CD1c-positive myeloid dendritic cell (primary cell): ENCODE results near the gene EYA4.

Experiments used
- DNase-seq: peaks from one replicate; pipeline ENCODE4 v3.0.0-alpha.2; 2016; ENCODE audit errors: extremely low spot score

The EYA4 gene

DNA sequence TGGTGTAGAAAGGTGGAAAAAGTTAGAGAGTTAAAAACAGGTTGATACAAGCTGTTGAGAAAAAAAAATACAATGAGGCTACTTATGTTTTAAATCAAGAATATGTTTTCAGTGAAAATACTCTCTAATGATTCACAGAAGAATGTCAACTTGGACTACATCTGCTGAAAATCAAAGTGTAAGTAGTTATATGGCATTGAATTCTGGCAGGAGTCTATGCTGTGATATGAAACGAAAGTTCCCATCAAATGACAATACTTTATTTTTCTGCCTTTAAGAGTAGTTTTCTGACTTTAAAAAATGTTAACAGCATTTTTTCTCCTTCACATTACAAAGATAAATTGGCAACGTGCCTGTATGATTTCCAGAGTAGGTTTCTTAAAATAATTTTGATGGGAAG lies 158.3 kb downstream of the EYA4 start:
- no peak for DNase-seq

DNA sequence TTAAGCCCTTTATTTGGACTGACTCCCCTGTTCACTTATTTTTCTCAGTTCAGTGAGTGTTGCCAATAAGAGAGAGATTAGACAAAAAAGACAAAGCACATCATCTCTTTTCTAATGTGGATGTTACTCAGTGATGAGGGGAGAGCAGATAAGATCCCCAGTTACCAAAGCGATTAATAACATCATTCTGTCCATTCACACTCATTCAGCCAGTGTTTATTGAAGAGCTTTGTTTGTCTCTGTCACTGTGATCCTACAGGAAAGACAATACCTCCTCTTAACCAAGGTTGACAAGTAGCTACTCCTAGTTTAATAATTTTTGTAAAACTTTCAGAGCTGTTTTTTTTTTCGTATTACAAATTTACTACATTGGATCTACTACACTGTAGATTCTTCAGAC lies 163.0 kb downstream of the EYA4 start:
- no peak for DNase-seq

DNA sequence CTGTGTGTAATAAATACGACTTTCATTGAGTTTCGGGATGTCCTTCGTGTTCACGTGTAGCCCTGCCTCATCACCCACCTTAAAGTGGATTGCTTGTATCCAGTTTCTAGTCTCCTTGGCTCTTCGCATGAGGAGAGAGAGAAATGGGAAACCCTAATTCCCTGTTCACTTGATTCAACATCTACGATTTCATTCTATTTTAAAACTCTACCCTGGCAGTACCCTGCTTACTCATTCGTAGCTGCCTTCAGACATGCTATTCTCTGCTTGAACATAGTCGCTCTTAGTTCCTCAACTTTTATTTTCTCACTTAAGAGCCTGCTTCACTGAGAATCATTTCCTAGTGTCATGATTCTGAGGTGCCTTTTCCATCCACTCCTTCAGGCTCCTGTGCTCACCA lies 163.6 kb downstream of the EYA4 start:
- DNase-seq, result no peak

DNA sequence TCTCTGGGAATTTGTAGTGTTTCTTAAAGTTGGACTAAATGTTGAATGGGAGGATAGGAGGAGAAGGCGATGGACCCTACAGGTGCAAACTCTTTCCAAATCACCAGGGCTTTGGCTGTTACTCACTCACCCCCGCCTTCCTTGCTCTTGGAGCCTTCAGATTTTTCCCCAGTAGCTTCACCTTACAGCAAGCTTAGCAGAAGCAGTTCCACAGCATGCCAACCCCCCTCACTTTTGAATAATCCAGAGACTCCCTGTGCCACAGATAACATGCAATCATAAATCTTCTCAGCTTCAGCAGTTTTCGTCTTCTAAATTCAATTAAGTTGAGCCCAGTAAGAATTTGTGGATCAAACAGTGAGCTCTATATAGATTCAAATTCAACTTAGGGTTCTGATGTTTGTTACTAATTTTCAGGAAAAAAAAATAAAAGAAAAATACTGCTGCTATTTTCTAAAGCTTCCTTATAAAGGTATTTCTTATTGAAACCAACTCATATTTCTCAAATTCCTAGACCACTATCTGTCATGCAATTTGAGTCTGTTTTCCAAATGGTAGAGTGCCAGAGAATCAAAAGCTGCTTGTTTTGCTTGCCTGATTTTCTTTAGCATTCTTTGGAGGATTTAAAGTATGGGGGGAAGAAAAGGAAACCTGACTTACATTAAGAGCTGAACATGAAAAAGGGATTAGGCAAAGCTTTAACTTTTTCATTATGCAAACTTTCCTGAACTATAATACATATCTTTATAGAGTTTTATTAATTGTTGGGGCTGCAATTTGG lies 166.4 kb downstream of the EYA4 start:
- DNase-seq, result no peak

DNA sequence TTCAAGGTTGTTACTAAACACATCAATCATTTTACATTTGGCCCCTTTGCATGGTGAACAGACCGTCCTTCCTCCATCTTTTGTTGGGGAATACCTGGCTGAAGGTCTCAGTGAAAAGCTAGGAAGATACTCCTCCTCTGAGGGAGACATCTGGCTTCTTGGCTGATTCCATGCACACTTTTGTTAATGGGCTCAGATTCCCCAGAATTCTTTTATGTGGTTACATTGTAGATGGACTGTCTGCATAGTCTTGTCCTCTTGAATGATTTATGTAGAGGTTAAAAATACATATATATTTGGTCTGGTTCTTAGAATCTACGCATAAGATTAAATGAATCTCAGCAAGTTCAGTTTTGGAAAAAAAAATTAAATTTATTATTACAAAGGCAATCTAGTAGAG lies 167.0 kb downstream of the EYA4 start:
- no peak for DNase-seq

DNA sequence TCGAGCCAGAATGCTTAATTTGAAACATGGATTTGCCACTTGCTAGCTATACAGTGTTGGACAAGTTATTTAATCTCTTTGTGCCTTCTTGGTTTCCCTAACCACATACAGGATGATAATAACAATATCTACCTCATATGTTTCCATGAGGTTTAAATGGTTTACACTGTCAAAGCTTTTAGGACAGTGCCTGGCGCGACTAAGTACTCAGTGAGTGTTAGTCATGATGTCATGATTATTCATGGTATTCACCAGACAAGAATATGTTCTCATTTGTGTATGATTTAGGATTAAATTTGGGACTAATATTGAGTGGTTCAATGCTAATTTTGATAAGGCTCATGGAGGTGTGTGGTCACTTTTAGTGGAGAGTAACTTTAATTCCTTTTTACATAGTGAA lies 167.4 kb downstream of the EYA4 start:
- DNase-seq, result no peak

DNA sequence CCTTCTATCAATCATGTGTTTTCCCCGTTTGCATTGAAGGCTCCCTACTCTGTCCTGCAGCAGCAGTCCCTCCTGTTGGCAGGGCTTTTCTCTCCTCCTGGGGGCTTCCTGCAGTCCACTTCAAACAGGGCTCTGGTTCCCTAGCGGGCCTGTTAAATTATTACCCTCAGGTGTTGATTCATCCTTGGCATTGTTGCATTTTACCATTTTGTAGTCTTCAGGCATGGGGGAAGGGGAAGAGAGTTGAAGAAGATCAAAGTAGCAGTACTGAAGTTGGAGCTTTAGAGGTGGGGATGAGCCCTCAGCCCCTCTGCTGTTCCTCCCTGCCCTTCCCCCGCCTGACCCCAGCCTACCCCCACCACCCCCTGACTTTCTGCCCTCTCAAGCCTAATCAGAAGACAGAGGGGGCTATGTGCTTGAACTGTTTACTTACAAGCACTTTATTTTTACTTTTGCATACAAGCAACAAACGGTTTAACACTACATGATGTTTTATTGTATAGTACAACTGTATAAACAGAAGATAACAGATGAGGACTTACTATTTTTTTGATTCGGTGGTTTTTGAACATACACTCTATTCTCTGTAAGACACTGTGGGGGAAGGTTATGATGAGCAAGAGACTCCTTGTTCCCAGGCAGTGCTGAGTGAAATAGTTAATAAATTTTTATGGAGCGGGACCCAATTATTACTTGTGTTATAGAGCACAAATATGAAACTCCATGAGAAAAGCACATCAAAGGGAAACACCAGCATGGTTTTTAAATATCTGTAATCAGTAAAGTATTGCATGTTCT lies 169.7 kb downstream of the EYA4 start:
- no peak for DNase-seq

DNA sequence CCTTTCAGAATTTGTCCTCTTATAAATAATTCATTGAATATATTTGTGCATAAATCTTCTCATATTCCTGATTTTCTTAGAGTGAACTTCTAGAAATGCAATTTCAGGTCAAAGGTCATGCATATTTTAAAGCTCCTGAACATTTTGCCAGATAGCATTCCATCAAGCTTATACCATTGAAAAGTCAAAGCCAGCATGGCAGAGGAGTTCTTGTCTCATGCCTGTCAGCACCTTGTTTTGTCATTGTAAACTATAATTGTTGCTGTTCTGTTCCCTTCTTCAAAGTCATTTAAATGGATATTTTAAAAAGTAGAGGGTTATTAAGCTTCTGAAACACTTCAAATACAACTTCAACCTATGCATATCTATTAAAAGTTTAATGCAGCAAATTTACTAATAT lies 170.6 kb downstream of the EYA4 start:
- no peak for DNase-seq

DNA sequence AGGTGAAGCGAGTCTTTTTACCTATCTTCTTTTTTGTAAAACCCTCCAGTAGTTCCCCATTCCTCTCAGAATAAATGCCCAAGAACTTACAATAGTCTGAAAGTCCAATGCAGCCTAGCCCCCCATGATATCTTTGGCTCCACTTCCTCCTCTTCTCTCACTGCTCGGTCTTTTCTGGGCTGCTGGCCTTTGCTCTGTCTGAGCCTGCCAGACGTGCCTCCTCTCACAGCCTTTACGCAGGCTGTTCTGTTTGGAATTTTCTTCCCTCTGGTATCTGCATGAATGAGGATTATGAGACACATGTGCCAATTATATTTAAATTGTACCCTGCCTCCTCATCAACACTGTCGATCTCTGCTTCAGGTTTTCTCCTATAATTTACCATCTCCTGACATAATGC lies 174.1 kb downstream of the EYA4 start:
- no peak for DNase-seq

DNA sequence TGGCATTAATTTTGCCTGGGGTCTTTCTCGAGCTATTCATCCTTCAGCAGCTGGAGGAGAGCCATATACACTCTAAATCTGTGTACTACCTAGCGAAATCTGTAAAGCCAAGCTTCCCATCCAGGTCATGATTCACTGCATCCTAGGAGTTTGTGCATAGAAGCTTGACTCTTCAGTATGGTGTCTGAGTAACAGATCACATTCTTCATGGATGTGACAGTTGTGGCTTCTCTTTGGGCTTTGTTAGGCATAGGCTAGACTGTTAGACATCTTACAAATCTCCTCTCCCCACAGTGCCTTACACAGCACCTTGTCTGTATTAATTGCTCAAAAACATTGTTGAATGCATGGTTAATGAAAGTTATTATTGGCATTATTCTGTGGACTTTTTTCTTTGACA lies 177.0 kb downstream of the EYA4 start:
- DNase-seq, result no peak

DNA sequence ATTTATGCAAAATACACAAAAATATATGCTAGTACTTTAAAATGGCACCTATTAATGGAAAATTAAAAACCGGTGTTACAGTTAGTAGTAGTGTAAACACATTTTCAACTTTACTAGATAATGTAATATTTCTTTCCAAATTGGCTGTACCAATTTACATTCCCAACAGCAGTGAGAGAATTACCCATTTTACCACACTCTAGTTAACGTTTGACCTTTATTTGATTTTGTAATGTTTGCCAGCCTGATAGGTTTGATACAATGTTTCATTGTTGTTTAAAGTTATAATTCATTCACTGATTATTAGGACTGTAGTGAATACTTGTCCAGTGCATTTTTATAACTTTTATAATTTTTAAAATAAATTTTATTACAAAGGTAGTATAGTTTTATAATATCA lies 182.1 kb downstream of the EYA4 start:
- no peak for DNase-seq

DNA sequence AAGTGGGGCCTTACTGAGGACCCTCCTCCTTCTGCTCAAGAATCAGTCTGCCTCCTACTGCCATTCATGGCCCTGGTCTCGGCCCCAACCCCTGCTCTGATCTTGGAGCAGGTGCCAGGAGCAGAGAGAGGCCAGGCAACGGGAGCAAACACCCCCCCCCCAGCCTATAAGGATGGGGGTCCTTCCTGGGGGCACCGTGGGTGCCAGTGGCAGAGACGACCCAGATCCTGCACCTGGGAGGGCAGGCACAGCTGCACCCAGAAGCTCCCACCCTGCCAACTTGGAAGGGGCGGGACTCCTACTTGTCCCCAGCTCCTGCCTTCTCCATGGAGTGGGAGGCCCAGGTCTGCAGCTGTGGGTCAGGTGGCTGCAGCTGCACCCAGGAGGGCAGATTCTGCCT lies 183.2 kb downstream of the EYA4 start:
- no peak for DNase-seq

DNA sequence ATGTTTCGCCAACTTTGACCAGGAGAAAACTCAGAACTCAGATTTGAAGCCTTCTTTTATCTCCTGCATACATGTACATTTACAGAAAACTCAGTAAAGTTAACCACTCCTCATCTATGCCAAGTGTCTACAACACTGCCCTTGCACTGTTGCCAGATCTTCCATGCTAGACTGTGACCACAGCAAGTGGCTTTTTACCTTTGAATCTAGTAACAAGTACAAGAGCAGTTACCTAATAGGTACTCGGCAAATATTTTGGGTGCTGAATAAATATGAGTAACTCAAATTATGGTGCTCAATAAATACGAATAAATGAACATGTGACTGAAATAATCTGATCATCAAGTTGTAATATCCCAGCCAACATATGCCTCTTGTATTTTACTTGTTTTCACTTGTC lies 184.9 kb downstream of the EYA4 start:
- no peak for DNase-seq

DNA sequence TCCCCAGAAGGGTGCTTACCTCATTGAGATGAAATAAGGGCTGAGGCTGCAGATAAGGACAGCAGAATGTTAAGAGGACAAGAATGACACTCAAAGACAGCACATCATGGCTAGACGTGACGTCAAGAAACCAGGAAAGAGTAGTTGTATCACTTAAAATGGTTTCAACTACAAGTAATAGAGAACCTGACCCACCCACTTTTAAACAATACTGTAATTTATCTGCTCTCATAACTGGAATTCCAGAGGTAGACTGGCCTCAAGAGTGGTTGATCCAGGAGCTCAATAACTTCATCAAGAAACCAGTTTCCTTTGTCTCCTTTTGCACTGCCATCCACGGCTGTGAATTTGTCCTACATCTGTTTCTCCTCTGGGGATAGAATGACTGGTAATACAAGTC lies 187.1 kb downstream of the EYA4 start:
- DNase-seq, result no peak

DNA sequence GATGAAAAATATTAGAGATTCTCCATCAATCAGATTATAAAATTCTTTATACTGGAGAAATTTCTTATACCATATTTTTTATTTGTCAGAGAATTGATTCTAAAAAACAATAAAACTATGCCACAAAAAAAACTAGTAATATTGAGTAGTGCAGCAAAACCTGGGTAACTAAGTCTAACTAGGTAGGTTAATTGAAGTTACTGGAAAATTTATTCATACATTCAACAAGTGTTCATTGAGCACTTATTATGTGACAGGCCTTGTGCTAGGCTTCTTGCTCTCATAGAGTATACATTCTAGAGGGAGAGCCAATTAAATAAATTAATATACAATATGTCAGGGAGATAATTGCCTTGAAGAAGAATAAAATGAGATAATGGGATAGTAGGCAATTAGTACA lies 189.4 kb downstream of the EYA4 start:
- no peak for DNase-seq

DNA sequence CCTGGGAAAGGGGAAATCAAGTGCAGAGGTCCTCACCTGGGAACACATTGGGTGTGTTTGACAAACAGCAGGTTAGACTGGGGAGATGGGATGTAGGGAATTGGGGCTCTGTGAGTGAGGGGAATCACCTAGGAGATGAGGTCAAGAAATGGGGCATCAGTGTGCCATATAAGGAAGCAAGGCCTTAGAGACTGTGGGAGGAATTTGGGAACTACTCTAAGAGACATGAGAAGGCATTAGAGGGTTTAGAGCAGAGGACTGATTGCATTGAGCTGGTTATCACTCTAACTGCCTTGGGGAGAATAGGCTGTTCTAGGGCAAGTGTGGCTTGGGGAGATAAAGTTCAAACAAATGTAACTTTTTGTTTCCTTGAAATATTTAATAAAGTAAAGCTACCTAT lies 189.9 kb downstream of the EYA4 start:
- DNase-seq, result no peak

DNA sequence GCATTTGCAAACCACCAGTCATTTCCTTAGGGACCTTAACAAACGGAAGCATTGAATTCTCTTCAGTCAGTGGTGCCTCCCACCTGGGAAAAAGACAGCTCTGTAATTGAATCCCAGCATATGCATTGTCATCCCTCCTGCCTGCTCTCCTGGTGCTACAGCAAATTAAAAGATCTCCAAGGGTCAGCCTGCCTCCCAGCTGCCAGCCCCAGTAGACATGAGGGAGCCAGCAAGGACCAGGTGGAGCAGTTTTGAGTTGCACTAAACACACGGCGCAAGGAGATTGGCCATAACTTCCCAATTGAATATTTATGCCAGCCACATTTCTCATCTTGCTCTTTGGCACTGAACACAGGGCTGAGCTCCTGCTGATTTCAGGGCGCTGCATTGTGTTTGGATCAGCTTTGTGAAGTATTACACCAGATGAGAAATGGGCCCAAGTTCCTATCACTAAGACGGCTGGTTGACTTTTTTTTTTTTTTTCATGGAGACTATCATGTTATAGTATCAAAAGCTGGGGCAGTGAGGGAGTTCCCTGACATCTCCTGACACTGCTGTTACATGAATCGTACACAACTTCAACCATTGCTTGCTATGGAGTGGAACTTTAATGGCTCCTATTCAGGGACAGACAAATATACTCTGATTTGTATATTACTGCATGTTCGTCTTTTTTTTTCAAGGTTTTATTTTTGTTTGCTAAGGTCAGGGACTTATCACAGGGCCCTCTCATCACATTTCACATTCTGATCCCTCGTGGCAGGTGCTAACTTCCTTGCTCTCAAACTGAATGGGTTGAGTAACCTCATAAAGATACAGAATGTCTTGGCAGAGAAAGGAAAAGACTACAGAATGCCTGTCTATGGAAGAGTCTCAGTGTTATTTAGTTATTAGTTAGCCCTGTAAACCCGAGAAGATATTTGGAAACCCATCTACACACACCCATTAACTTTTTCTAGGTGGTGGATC lies 191.1 kb downstream of the EYA4 start:
- DNase-seq, result no peak

DNA sequence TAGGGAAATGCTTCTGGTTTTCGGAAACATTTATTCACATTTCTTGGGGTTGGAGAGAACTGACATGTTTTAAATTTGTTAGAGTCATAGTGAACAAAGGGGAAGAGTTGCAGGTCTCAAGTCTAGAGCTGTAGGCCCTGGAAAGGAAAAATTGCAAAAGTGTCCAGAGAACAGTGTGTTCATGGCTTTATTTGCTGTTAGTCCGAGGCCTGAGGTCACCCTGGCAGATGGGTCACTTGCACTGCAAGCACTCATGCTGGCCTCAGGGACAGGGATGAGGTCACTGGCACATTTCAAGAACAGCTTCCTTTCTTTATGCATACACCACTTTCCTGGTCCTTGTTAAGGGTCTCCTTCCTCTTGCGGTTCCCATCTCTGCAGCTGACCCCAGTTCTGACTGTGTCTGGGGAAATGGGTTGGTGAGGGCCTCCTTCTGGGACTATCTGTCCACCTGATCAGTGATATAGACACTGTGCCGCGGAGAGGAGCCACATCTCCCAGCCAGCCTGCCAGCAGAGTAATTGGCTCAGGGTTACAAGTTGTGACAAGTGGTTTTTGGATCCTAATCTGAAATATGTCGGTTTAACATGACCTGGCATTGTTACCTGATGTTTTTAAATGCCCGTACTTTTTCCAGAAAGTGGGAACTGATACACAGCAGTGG lies 194.0 kb downstream of the EYA4 start:
- DNase-seq, result no peak

DNA sequence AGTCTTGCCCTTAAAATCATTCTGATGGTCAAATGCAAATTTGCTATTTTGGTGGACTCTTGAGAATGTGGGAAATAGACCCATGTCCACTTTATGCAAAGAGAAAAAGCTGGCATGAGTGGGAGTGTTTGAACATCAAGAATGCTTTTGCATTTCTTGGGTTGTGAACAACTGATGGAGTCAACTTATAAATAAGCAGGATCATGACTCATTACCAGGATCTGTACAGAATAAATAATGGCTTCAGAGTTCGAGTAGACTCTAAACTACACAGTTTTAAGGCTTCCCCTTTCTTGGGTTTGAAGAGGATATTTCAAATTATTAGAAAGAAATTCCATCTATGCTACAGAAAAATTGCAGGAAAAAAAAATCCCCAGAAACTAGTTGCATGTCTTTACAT lies 195.5 kb downstream of the EYA4 start:
- no peak for DNase-seq

DNA sequence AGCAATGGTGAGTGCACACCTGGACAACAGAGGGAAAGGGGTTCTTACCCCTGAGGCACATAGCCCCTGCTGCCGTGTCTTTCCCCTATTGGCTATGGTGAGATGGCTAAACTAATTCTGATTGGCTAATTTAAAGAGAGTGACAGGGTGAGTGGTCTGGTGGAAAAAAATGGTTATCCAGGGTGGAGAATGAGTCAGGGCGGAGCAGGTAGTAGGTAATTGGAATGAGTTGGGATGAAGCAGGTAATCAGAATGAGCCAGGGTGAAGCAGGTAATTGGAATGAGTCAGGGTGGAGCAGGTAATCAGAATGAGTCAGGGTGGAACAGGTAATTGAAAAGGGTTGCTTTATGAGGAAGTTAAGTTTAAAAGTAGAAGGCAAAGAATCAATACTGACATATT lies 200.3 kb downstream of the EYA4 start:
- no peak for DNase-seq

DNA sequence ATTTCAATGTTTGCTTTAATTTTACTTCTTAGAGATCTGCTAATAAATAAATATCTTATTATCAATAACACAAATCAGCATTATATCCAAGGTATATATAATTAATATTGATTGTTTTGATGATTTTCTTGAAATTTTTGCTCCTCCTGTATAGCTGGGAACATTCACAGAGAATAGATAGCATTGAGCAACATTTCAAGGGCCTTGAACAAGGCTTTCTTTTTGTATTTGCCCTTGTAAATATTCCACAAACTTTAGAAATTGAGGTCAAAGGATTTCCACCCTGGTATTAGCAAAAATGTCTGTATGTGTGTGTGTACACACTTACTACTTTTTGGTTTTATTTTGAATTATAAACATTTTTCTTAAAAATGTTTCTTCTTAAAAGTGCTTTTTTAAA lies 205.6 kb downstream of the EYA4 start:
- no peak for DNase-seq

DNA sequence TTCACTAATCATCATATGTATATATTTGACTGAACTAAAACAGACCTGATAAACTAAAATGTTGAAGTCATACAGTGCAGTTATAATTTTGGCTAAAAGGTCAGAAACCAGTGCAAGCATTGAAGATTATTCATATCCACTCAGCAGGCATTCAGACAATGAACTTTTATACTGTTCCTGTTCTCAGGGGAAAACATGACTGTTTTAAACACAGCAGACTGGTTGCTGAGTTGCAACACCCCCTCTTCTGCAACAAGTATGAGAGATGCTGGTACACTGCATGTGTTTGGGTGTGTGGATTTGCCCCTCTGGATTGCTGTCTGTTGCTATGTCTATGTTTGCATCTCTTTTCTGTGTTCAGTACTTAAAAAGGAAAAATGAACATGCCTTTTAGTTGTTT lies 206.8 kb downstream of the EYA4 start:
- no peak for DNase-seq
